Amniotic epithelial cell (primary cell): ENCODE measurements around the gene DGLUCY.
"Not testable (repeated sequence)": the region's sequence is repeated elsewhere in the genome, so short reads cannot be mapped to it uniquely, and the experiment has no call there.

Experiments used
- DNase-seq: peaks from one replicate; pipeline ENCODE4 v3.0.0-alpha.2; 2010; ENCODE audit warnings: low read depth

The DGLUCY gene

GRCh38 chr14:91170504-91171121 is 56.7 kb downstream of the DGLUCY start:
- DNase-seq = peak; percentile 34

GRCh38 chr14:91171291-91171690 is 57.4 kb downstream of the DGLUCY start:
- no peak for DNase-seq

GRCh38 chr14:91173221-91173670 is 59.4 kb downstream of the DGLUCY start:
- peak; percentile 66 for DNase-seq

- no peak for DNase-seq
These were observed 60.0 kb downstream of the DGLUCY start for GRCh38 chr14:91173904-91174303.

- peak; percentile 51 for DNase-seq
These were observed 61.7 kb downstream of the DGLUCY start for GRCh38 chr14:91175291-91176201.

- peak; percentile 62 for DNase-seq
These were observed 63.5 kb downstream of the DGLUCY start for GRCh38 chr14:91177073-91178034.

- no peak for DNase-seq
These were observed 66.7 kb downstream of the DGLUCY start for GRCh38 chr14:91180611-91181010.

GRCh38 chr14:91182753-91183152 is 68.9 kb downstream of the DGLUCY start:
- DNase-seq = not testable (repeated sequence)

- no peak for DNase-seq
These were observed 70.7 kb downstream of the DGLUCY start for GRCh38 chr14:91184559-91184958.

- DNase-seq = peak; percentile 14
These were observed 71.8 kb downstream of the DGLUCY start for GRCh38 chr14:91185721-91186120.

GRCh38 chr14:91186515-91187066 is 72.7 kb downstream of the DGLUCY start:
- peak; percentile 16 for DNase-seq

- DNase-seq = no peak
These were observed 73.4 kb downstream of the DGLUCY start for GRCh38 chr14:91187271-91187670.

GRCh38 chr14:91190853-91191252 is 77.0 kb downstream of the DGLUCY start:
- DNase-seq = no peak

GRCh38 chr14:91193069-91193468 is 79.2 kb downstream of the DGLUCY start:
- no peak for DNase-seq

GRCh38 chr14:91195881-91196280 is 82.0 kb downstream of the DGLUCY start:
- DNase-seq = no peak

- no peak for DNase-seq
These were observed 83.8 kb downstream of the DGLUCY start for GRCh38 chr14:91197631-91198030.

GRCh38 chr14:91200802-91201201 is 86.9 kb downstream of the DGLUCY start:
- not testable (repeated sequence) for DNase-seq

- no peak for DNase-seq
These were observed 88.5 kb downstream of the DGLUCY start for GRCh38 chr14:91202234-91202974.

- no peak for DNase-seq
These were observed 90.8 kb downstream of the DGLUCY start for GRCh38 chr14:91204657-91205056.

GRCh38 chr14:91205459-91205858 is 91.6 kb downstream of the DGLUCY start:
- no peak for DNase-seq

- DNase-seq = no peak
These were observed 93.1 kb downstream of the DGLUCY start for GRCh38 chr14:91207008-91207407.
